ENCODE measurements around the gene USP5.
"Not testable (repeated sequence)": the region's sequence is repeated elsewhere in the genome, so short reads cannot be mapped to it uniquely, and the experiment has no call there.

The USP5 gene

DNA sequence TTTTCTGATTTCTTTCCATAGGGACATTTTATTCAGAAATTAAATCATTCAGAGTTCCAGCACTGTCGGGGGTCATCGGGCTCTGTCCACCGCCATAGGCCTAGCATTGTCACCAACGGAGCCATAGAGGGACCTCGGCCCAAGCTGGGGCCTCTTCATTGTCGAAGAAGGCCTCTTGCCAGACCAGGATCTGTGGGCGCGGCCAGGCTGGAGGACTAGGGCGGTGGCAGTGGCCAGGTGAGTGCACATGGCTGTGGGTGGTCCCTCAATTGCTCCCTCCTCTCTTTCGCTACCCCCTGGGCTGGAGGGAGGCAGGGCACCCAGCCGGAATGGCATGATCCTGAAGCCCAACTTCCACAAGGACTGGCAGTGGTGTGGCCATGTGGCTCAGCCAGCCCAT lies 31.7 kb downstream of the USP5 start:
- Histone ChIP-seq H3K27ac (no peak overlapping the region), H3K9me3 (ENCODE audit: severe bottlenecking) (no peaks in the 10 kb centered on the region), H3K36me3 (peaks cover 13% of the 10 kb centered on the region), H3K4me3 (ENCODE audit: low read depth, low read length) (no peak overlapping the region), H3K27me3 (ENCODE audit: insufficient read depth, low read depth, severe bottlenecking) (no peaks in the 10 kb centered on the region)
- DNase-seq: no peak
- TF ChIP-seq, protein P1, sequence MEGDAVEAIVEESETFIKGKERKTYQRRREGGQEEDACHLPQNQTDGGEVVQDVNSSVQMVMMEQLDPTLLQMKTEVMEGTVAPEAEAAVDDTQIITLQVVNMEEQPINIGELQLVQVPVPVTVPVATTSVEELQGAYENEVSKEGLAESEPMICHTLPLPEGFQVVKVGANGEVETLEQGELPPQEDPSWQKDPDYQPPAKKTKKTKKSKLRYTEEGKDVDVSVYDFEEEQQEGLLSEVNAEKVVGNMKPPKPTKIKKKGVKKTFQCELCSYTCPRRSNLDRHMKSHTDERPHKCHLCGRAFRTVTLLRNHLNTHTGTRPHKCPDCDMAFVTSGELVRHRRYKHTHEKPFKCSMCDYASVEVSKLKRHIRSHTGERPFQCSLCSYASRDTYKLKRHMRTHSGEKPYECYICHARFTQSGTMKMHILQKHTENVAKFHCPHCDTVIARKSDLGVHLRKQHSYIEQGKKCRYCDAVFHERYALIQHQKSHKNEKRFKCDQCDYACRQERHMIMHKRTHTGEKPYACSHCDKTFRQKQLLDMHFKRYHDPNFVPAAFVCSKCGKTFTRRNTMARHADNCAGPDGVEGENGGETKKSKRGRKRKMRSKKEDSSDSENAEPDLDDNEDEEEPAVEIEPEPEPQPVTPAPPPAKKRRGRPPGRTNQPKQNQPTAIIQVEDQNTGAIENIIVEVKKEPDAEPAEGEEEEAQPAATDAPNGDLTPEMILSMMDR (IDR thresholded peaks at IDR 0.05; ENCODE audit: low read depth, low read length): no peak

DNA sequence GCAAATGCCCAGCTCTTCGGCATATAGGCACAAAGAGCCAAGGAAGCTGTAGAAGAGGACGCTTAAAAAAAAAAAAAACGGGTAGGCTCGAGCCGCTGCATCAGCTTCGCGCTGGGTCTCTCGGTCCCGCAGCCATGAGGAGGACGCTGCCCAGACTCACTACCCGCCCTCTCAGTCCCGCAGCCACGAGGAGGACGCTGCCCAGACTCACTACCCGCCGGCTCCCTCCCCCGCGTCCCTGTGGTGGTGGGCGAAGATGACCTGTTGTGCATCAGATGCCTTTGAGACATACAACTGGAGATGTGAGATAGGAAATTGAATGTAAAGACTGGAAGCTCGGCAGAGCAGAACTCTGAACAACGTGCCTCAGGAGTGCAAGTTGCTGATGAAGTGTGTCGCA lies 32.6 kb downstream of the USP5 start:
- Histone ChIP-seq H3K9me3 (ENCODE audit: severe bottlenecking) (no peaks in the 10 kb centered on the region), H3K27me3 (ENCODE audit: insufficient read depth, low read depth, severe bottlenecking) (no peaks in the 10 kb centered on the region), H3K36me3 (peaks cover 13% of the 10 kb centered on the region), H3K4me3 (ENCODE audit: low read depth, low read length) (no peak overlapping the region), H3K27ac (no peak overlapping the region)
- TF ChIP-seq, protein P1 (IDR thresholded peaks at IDR 0.05; ENCODE audit: low read depth, low read length): no peak
- DNase-seq: no peak

DNA sequence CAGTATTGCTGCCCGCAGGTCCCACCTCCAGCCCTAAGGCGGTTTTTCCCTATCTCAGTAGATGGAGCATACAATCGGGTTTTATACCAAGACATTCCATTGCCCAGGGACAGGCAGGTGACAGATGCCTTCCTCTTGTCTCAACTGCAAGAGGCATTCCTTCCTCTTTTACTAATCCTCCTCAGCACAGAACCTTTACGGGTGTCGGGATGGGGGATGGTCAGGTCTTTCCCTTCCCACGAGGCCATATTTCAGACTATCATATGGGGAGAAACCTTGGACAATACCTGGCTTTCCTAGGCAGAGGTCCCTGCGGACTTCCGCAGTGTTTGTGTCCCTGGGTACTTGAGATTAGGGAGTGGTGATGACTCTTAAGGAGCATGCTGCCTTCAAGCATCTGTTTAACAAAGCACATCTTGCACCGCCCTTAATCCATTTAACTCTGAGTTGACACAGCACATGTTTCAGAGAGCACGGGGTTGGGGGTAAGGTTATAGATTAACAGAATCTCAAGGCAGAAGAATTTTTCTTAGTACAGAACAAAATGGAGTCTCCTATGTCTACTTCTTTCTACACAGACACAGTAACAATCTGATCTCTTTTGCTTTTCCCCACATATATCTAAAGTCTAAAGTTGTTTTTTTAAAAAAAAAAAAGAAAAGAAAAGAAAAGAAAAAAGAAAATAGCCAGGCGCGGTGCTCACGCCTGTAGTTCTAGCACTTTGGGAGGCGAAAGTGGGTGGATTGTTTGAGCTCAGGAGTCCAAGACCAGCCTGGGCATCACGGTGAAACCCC lies 34.5 kb downstream of the USP5 start:
- DNase-seq: peak; percentile 51
- H3K9me3 ChIP-seq (ENCODE audit: severe bottlenecking); H3K27me3 ChIP-seq (ENCODE audit: insufficient read depth, low read depth, severe bottlenecking); H3K4me3 ChIP-seq (ENCODE audit: low read depth, low read length): not testable (repeated sequence)
- Histone ChIP-seq H3K27ac (peak overlapping the region; percentile 68), H3K36me3 (peaks cover 13% of the 10 kb centered on the region)

DNA sequence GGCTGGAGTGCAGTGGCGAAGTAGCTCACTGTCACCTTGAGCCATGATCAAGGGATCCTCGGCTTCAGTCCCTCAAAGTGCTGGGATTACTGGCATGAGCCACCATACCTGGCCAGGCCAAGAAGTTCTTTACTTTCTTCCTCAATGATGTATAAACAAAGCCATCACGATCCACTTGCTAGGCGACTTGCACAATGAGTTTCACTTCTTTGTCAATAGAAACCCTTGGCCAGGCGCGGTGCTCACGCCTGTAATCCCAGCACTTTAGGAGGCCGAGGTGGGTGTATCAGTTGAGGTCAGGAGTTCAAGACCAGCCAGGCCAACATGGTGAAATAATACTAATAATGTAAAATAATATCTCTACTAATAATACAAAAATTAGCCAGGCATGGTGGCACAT lies 35.5 kb downstream of the USP5 start:
- Histone ChIP-seq H3K4me3 (ENCODE audit: low read depth, low read length) (no peak overlapping the region), H3K9me3 (ENCODE audit: severe bottlenecking) (no peaks in the 10 kb centered on the region), H3K27ac (peak overlapping the region; percentile 68), H3K36me3 (peaks cover 13% of the 10 kb centered on the region), H3K27me3 (ENCODE audit: insufficient read depth, low read depth, severe bottlenecking) (no peaks in the 10 kb centered on the region)
- DNase-seq: no peak
- TF ChIP-seq, protein P1 (IDR thresholded peaks at IDR 0.05; ENCODE audit: low read depth, low read length): no peak

DNA sequence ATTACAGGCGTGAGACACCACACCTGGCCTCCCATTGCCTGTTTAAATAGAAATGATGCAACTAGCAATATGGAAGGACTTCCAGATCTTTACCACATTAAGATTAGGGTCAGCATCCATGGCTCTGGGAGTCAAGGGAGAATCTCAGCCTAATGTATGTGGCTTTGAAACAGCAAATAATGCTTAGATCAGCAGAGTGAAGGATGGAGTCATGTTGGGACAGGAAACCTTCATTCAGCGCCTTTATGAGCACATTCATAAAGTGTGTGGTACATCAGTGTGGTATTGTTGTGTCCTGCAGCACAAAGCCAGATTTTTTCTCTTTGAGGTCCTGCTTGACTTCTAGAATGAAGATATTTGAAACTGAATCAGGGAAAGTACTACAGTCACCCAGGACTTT lies 36.4 kb downstream of the USP5 start:
- Histone ChIP-seq H3K9me3 (ENCODE audit: severe bottlenecking) (no peaks in the 10 kb centered on the region), H3K27me3 (ENCODE audit: insufficient read depth, low read depth, severe bottlenecking) (no peaks in the 10 kb centered on the region), H3K36me3 (peaks cover 13% of the 10 kb centered on the region), H3K4me3 (ENCODE audit: low read depth, low read length) (no peak overlapping the region), H3K27ac (no peak overlapping the region)
- TF ChIP-seq, protein P1 (IDR thresholded peaks at IDR 0.05; ENCODE audit: low read depth, low read length): no peak
- no peak for DNase-seq

DNA sequence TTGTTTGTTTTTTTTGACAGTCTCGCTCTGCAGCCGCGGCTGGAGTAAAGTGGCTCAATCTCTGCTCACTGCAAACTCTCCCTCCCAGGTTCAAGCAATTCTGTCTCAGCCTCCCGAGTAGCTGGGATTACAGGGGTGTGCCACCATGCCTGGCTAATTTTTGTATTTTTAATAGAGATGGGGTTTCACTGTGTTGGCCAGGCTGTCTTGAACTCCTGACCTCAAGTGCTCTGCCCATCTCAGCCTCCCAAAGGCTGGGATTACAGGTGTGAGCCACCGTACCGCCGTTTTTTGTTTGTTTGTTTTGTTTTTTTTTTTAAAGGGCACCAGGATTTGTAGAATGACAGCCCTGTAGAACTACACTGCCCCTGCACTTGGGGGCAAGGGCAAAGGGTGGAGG lies 36.8 kb downstream of the USP5 start:
- H3K27me3 ChIP-seq (ENCODE audit: insufficient read depth, low read depth, severe bottlenecking); H3K9me3 ChIP-seq (ENCODE audit: severe bottlenecking); H3K4me3 ChIP-seq (ENCODE audit: low read depth, low read length); DNase-seq; H3K27ac ChIP-seq: not testable (repeated sequence)
- peaks cover 13% of the 10 kb centered on the region for H3K36me3 ChIP-seq

DNA sequence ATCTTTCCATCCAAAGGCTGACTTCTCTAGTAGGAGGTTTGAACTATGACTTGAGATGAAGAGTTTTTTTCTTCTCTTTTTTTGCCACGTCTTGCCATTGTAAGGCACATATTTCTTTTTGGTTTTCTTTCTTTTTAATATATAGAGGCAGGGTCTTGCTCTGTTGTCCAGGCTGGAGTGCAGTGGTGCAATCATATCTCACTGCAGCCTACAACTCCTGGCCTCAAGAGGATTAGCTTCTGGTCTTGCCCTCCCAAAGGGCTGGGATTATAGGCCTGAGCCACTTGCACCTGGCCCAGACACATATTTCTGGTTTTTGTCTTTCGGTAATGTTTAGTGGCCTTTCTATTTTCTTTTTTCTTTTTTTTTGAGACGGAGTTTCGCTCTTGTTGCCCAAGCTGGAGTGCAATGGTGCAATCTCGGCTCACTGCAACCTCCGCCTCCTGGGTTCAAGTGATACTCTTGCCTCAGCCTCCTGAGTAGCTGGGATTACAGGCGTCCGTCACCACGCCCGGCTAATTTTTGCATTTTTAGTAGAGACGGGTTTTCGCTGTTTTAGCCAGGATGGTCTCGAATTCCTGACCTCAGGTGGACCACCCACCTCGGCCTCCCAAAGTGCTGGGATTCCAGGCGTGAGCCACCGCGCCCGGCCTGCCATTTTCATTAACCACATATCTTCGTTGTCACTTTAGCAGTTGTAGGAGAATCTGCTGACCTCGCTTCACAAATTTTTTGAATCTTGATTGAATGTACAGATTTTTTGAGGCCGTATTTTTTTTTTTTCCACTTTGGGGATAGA lies 38.0 kb downstream of the USP5 start:
- not testable (repeated sequence) for H3K4me3 ChIP-seq (ENCODE audit: low read depth, low read length); H3K27me3 ChIP-seq (ENCODE audit: insufficient read depth, low read depth, severe bottlenecking); H3K36me3 ChIP-seq; H3K9me3 ChIP-seq (ENCODE audit: severe bottlenecking); DNase-seq
- peak overlapping the region; percentile 81 for H3K27ac ChIP-seq
